HEK293 (cell line): ENCODE data around the gene NECAB2.

Source experiments
- MZF1 ChIP-seq: fragments of 450-650 bp; formaldehyde crosslinking; IDR thresholded peaks from 2 replicates; pipeline ENCODE4 v1.5.1; 2017; ENCODE audit warnings: missing biosample characterization, missing genetic modification characterization, borderline replicate concordance
- OSR2 ChIP-seq: fragments of 450-650 bp; formaldehyde crosslinking; IDR thresholded peaks from 2 replicates; pipeline ENCODE4 v1.5.1; 2016; ENCODE audit warnings: missing biosample characterization, missing genetic modification characterization
- ZBTB26 ChIP-seq: fragments of 450-650 bp; formaldehyde crosslinking; optimal IDR thresholded peaks from 2 replicates; pipeline ENCODE3; 2016; ENCODE audit warnings: missing biosample characterization, mild to moderate bottlenecking, missing genetic modification characterization
- ZFP37 ChIP-seq: fragments of 450-650 bp; formaldehyde crosslinking; IDR thresholded peaks from 2 replicates; pipeline ENCODE4 v1.5.1; 2016; ENCODE audit warnings: missing biosample characterization, missing genetic modification characterization
- ZNF792 ChIP-seq: fragments of 450-650 bp; formaldehyde crosslinking; IDR thresholded peaks from 2 replicates; pipeline ENCODE4 v1.5.1; 2016; ENCODE audit warnings: missing biosample characterization, missing genetic modification characterization
- TF ChIP-seq, protein P1 (sequence below): fragments of 450-650 bp; formaldehyde crosslinking; IDR thresholded peaks from 2 replicates; pipeline ENCODE4 v1.5.1; 2016; ENCODE audit warnings: missing biosample characterization, missing genetic modification characterization

- TF ChIP-seq, protein P1, sequence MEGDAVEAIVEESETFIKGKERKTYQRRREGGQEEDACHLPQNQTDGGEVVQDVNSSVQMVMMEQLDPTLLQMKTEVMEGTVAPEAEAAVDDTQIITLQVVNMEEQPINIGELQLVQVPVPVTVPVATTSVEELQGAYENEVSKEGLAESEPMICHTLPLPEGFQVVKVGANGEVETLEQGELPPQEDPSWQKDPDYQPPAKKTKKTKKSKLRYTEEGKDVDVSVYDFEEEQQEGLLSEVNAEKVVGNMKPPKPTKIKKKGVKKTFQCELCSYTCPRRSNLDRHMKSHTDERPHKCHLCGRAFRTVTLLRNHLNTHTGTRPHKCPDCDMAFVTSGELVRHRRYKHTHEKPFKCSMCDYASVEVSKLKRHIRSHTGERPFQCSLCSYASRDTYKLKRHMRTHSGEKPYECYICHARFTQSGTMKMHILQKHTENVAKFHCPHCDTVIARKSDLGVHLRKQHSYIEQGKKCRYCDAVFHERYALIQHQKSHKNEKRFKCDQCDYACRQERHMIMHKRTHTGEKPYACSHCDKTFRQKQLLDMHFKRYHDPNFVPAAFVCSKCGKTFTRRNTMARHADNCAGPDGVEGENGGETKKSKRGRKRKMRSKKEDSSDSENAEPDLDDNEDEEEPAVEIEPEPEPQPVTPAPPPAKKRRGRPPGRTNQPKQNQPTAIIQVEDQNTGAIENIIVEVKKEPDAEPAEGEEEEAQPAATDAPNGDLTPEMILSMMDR (tag by site-specific recombination) = no peak
- TF ChIP-seq MZF1 (tag by site-specific recombination) (no peak), OSR2 (tag by site-specific recombination) (no peak), ZFP37 (tag by site-specific recombination) (no peak), ZNF792 (no peak), ZBTB26 (tag by site-specific recombination) (no peak)
Measured at GRCh38 chr16:84020353-84020752, 52.3 kb downstream of the NECAB2 start.
